ENCODE data around the gene PPP1R13B.

The PPP1R13B gene

DNA sequence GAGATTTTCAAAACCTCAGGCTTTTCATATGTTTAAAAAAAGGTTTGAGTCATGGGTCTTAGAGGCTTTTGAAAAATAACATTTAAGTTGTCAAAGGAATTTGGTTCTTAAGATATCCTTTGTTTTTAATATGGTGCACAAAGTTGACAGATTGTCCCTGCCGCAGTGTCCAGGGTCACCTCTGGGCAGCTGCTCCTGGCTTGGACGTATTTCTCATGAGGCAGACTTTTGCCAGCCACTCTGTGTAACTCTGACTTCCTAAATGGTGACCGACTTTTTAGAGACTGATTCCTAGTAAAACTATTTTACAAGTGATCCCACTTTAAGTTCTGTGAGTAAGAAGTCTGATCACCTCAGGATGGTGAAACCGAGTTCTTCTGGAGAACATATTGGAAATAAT, 159.7 kb downstream of the PPP1R13B start:
- Histone ChIP-seq H3K27me3 (ENCODE audit: insufficient read depth, low read length) (no peaks in the 10 kb centered on the region), H3K9me2 (ENCODE audit: low read depth, low read length) (no peaks in the 10 kb centered on the region), H4K20me1 (ENCODE audit: insufficient read depth, low read length) (no peaks in the 10 kb centered on the region), H3K36me3 (ENCODE audit: insufficient read depth, low read length) (peaks cover 59% of the 10 kb centered on the region), H3K9ac (ENCODE audit: low read length) (no peak overlapping the region), H3K9me3 (ENCODE audit: low read length) (no peaks in the 10 kb centered on the region), H3K4me2 (ENCODE audit: low read length) (no peak overlapping the region), H3K27ac (ENCODE audit: low read depth, low read length, poor library complexity, severe bottlenecking) (no peak overlapping the region), H3K79me2 (ENCODE audit: insufficient read depth, low read length) (no peaks in the 10 kb centered on the region), H3F3A (ENCODE audit: insufficient read depth, low read length) (peaks cover 4% of the 10 kb centered on the region; the same call in 1 of the 2 replicates), H3K4me3 (ENCODE audit: low read depth, low read length, poor library complexity, severe bottlenecking) (no peak overlapping the region), H3K4me1 (ENCODE audit: insufficient read depth, low read length, severe bottlenecking) (peaks cover 59% of the 10 kb centered on the region), H2AFZ (ENCODE audit: low read length) (no peak overlapping the region)
- no peak for TF ChIP-seq EZH2 (IDR thresholded peaks at IDR 0.05; ENCODE audit: borderline replicate concordance, low read length)
- TF ChIP-seq CTCF (IDR thresholded peaks at IDR 0.05; ENCODE audit: low read length), result no peak

DNA sequence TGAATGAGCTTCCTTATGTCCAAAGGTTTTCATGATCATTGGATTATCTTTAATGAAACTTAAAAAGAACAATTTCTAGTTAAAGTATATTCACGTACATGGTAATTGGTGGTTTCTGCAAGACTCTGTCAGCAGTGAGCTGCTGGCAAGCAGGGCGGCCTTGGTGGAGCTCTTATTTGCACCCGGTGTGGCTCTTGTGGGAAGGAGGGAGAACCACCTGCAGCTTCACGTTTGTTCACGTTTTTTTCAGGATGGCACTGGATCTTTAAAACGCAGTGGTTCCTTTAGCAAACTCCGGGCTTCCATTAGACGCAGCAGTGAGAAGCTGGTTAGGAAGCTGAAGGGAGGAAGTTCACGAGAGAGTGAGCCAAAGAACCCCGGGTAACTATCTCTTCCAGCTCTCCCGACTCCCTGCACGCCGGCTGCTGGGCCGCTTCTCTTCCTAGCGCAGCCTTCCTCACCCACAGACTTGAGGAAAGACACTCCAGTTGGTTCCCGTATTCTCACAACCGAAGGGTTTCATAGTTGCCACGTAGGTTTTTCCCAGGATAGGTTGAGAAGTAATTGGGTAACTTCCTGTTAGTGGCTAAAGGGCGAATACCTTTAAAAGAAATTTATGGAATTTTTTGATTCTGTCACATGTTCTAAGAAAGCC, 160.4 kb downstream of the PPP1R13B start:
- Histone ChIP-seq H3K4me2 (ENCODE audit: low read length) (no peak overlapping the region), H3K79me2 (ENCODE audit: insufficient read depth, low read length) (no peaks in the 10 kb centered on the region), H3K9ac (ENCODE audit: low read length) (no peak overlapping the region), H4K20me1 (ENCODE audit: insufficient read depth, low read length) (no peaks in the 10 kb centered on the region), H3K4me1 (ENCODE audit: insufficient read depth, low read length, severe bottlenecking) (peaks cover 52% of the 10 kb centered on the region), H3K27ac (ENCODE audit: low read depth, low read length, poor library complexity, severe bottlenecking) (peak overlapping the region; percentile 19), H3K9me2 (ENCODE audit: low read depth, low read length) (no peaks in the 10 kb centered on the region), H3K9me3 (ENCODE audit: low read length) (no peaks in the 10 kb centered on the region), H3K4me3 (ENCODE audit: low read depth, low read length, poor library complexity, severe bottlenecking) (no peak overlapping the region), H3F3A (ENCODE audit: insufficient read depth, low read length) (no peaks in the 10 kb centered on the region; the same call in 1 of the 2 replicates), H2AFZ (ENCODE audit: low read length) (no peak overlapping the region), H3K36me3 (ENCODE audit: insufficient read depth, low read length) (peaks cover 61% of the 10 kb centered on the region), H3K27me3 (ENCODE audit: insufficient read depth, low read length) (no peaks in the 10 kb centered on the region)
- TF ChIP-seq CTCF (IDR thresholded peaks at IDR 0.05; ENCODE audit: low read length), result no peak
- no peak for TF ChIP-seq EZH2 (IDR thresholded peaks at IDR 0.05; ENCODE audit: borderline replicate concordance, low read length)

- H3K4me1 ChIP-seq (ENCODE audit: insufficient read depth, low read length, severe bottlenecking), result peaks cover 38% of the 10 kb centered on the region
- no peaks in the 10 kb centered on the region for H3K9me3 ChIP-seq (ENCODE audit: low read length)
- H3K9me2 ChIP-seq (ENCODE audit: low read depth, low read length), result no peaks in the 10 kb centered on the region
- no peak overlapping the region for H3K9ac ChIP-seq (ENCODE audit: low read length)
- peak overlapping the region; percentile 14 for H3K27ac ChIP-seq (ENCODE audit: low read depth, low read length, poor library complexity, severe bottlenecking)
- no peaks in the 10 kb centered on the region for H3K27me3 ChIP-seq (ENCODE audit: insufficient read depth, low read length)
- no peaks in the 10 kb centered on the region for H3K79me2 ChIP-seq (ENCODE audit: insufficient read depth, low read length)
- no peaks in the 10 kb centered on the region for H3F3A ChIP-seq (ENCODE audit: insufficient read depth, low read length)
- peaks cover 74% of the 10 kb centered on the region for H3K36me3 ChIP-seq (ENCODE audit: insufficient read depth, low read length)
- H3K4me2 ChIP-seq (ENCODE audit: low read length), result no peak overlapping the region
- no peak overlapping the region for H3K4me3 ChIP-seq (ENCODE audit: low read depth, low read length, poor library complexity, severe bottlenecking)
- no peaks in the 10 kb centered on the region for H4K20me1 ChIP-seq (ENCODE audit: insufficient read depth, low read length)
- no peak overlapping the region for H2AFZ ChIP-seq (ENCODE audit: low read length)
- TF ChIP-seq CTCF (IDR thresholded peaks at IDR 0.05; ENCODE audit: low read length) (no peak), EZH2 (IDR thresholded peaks at IDR 0.05; ENCODE audit: borderline replicate concordance, low read length) (no peak)
These were observed 161.8 kb downstream of the PPP1R13B start for GRCh38 chr14:103685276-103686211.
